GDM1 (cell line): ENCODE measurements around the gene KATNAL1.
"Not testable (repeated sequence)": the region's sequence is repeated elsewhere in the genome, so short reads cannot be mapped to it uniquely, and the experiment has no call there.

ENCODE experiments used
- DNase-seq: peaks from one replicate; lab custom pipeline; 2025; lab: John Stamatoyannopoulos, UW

The KATNAL1 gene

DNA sequence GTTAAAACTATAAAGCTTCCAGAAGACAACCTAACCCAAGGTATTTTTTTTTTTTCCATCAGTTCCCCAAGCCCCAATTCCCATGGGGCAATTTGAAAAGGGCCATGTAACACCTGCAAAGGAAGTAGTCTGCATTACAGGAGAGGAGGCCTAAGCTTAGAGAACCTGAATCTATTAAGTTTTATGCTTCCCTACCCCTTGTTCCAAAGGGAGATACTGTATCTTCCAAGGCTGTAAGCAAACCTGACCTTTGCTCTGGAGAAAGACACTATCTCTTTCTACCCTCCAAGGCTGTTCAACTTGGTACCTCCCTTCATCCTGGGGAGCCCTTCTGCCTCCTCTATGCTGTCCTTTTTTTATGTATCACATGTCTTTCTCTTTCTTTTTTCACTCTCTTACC lies 15.0 kb downstream of the KATNAL1 start:
- no peak for DNase-seq

DNA sequence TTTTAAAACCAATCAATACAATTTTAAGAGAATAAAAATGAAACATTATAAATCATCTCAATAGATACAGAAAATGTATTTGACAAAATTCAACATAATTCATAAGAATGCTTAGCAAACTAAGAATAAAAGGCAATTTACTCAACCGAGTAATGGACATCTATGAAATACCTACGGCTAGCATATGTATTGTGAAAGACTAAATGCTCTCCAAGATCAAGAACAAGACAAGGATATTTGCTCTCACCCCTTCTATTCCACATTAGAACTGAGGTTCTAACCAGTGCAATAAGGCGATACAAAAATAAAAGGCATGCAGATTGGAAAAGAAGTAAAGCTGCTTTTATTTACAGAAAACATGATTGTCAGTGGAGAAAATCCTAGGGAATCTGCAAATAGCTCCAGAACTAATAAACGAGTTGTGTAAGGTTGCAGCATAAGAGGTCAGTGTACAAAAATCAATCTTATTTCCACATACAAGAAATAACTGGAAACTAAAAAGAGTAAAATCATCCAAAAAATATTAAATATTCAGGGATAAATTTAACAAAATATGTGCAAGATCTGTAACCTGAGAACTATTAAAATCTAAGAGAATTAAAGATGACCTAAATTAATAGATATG lies 16.4 kb downstream of the KATNAL1 start:
- DNase-seq = no peak

DNA sequence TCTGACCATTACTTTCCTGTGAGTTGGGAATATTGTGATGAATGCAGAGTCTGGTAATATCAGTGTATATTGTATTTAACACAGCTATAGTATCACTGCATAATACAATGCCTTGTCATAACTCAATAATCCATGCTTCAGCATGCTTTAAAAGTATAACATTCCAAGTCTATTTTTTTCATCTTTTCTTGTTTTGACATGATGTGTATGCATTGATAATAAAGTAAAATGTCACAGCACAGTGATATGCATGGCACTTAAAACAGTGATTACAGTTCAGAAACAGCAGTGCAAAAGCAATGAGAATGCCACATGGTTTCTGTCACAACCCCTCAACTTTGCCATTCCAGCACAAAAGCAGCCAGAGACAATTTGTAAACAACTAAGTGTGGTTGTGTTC lies 17.8 kb downstream of the KATNAL1 start:
- DNase-seq = no peak

DNA sequence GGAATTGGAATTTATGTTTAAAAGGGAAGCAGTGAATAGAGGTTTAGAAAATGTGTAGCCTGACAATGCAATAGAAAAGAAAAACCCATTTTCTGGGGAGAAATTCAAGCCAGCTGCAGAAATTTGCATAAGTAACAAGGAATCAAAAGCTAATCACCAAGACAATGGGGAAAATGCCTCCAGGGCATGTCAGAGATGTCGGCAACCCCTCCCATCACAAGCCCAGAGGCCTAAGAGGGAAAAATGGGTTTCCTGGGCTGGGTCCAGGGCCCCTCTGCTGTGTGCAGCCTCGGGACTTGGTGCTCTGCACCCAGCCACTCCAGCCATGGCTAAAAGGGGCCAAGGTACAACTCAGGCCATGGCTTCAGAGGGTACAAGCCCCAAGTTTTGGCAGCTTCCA lies 21.3 kb downstream of the KATNAL1 start:
- not testable (repeated sequence) for DNase-seq

DNA sequence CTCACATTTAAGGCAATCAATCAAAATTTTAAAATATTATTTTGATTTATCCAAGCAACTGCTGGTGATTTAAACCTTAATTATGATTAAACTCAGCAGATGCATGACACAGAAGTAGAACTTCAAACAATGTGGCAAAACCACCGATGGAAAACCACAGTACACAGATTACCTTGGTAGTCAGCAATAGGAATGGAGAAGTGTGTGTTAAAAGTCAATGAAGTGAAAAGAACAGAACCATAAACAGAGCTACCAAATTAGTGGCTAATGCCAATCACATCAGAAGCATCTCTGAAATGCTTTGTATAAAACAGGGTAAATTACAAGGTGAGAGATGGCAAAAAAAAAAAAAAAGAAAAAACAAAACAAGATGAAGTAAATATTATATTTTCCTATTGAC lies 31.2 kb downstream of the KATNAL1 start:
- no peak for DNase-seq

DNA sequence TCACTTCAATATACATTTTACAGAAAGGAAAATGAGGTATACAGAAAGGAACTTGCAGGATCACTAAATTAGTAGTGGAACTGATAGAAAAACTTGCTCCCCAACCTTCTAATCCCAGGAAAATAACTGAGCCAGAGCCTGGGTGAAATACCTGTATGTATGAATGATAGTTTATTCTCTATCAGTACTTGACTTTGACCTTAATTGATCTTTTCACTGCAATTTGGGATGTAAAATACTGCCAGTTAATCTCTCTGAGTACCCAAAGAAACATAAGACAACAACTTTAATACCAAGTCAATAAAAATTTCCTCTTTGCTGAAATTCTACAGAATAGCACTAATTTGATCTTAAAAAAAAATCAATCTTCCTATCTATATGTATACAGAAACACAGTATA lies 33.3 kb downstream of the KATNAL1 start:
- no peak for DNase-seq

DNA sequence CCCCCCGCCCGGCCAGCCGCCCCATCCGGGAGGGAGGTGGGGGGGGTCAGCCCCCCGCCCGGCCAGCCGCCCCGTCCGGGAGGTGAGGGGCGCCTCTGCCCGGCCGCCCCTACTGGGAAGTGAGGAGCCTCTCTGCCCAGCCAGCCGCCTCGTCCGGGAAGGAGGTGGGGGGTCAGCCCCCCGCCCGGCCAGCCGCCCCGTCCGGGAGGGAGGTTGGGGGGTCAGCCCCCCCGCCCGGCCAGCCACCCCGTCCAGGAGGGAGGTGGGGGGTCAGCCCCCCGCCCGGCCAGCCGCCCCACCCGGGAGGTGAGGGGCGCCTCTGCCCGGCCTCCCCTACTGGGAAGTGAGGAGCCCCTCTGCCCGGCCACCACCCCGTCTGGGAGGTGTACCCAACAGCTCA lies 37.3 kb downstream of the KATNAL1 start:
- not testable (repeated sequence) for DNase-seq

DNA sequence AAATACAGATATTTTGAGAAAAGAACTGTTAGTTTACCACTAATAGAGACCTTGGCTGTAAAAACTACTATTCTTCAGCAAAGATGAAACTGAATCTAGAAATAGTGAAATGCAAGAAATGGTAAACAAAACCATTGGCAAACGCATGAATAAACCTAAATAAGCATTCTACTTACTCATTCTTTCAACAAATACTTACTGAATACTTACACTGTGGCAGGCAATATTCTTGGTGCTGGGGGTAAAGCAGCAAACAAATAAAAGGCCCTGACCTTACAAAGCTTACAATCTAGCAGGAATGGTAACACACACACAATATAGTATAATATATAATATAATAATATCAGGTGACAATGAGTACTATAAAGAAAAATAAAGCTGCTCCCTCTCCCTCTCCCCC lies 38.7 kb downstream of the KATNAL1 start:
- DNase-seq = no peak

DNA sequence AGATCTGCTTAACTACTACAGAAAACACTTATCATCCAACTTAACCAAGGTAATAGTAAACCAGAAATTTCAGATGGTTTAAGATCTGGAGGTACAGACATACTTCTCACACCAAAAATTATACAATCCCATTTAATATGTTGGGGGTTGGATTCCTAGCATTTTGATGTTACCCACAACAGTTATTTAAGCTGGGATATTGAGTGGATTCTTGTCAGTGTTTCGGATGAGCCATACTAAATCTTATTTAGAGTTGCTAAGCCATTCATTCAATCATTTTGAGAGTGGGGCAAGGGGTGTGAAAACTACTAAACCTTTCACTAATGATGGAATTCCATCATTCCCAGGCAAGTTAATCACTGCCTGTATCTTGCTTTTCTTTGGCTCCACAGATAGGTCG lies 40.6 kb downstream of the KATNAL1 start:
- DNase-seq = no peak

DNA sequence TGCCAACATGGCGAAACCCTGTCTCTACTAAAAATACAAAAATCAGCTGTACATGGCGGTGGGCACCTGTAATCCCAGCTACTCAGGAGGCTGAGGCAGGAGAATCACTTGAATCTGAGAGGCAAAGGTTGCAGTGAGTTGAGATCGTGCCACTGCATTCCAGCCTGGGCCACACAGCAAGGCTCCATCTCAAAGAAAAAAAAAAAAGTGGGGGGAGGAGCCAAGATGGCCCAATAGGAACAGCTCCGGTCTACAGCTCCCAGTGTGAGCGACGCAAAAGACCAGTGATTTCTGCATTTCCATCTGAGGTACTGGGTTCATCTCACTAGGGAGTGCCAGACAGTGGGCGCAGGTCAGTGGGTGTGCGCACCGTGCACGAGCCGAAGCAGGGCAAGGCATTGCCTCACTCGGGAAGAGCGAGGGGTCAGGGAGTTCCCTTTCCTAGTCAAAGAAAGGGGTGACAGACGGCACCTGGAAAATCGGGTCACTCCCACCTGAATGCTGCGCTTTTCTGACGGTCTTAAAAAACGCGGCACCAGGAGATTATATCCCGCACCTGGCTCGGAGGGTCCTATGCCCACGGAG lies 48.1 kb downstream of the KATNAL1 start:
- not testable (repeated sequence) for DNase-seq

DNA sequence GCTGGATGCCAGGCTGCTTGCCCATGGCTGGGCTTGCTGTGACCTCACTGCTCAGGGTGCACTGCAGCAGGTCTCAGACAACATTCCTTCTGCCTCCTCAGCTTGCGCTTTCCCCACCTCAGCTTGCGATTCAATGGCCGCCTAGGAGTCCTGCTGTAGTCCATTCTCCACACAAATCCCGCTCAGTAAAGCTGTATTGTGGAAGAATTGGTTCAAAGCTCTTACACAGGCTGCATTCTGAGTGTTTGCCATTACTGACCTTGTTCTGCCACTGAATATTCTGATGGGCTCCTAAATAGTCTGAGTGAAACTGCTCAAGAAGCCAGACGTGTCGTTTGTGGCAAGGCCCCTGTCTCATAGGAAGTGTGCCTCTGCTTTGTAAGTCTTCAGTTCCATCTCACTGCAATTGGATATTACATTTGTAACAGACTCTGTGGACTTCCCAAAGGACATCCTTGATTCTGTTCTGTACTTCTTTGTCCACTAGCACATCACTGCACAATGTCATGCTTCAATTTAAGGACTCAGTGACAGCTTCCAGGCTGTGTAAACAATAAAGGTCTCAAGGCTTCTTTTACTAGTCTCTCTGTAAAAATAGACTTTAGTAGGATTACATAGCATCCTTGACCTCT lies 49.8 kb downstream of the KATNAL1 start:
- DNase-seq = no peak

DNA sequence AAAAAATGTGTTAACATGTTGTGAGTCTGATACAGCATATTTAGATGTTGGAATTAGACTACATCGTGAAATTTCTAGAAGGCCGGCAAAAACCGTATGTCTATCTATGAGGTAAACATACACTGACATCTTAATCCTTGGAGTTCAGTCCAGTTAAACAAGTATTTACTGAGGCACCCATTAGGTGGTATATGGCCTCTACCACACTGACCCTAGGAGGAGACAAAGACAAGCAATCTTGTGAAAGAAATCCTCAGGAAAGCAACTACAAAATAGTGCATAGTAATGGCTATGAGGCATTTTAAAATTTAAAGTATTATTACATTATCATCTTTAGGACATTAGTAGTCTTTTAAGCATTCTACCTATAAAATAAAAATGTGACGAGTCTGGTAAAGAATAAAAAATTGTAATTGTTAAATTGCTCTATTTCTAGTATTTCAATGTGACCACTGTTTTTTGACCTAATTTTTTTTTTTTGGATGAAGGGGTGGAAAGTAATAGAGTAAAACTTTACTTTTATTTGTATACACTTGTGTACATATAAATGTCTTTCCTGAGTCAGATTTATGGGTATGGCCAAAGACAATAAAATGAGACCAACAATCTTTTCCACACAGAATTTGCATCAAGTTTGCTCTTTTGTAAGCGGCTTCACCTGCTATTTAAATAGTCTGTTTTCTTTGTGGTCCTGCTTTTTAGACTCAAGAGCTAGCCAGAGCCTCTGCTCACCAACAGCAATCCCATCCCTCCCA lies 50.5 kb downstream of the KATNAL1 start:
- DNase-seq = no peak

DNA sequence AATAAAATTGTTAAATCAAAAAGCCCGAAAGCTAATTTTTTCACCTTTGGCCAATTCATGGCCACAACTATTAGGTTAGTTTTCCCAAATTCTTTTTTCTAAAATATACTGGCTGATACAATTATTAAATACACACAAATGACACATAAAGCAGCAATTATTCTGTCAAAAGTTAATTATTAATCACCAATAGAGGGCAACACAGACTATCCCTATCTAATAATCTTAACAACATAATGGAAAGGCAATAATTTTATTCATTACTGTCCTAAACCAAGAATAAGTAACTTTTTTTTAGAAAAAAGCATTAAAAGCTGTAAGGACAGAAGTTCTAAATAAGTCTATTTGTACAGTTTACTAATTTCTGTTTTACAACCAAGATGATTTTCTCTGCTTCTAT lies 51.7 kb downstream of the KATNAL1 start:
- no peak for DNase-seq

DNA sequence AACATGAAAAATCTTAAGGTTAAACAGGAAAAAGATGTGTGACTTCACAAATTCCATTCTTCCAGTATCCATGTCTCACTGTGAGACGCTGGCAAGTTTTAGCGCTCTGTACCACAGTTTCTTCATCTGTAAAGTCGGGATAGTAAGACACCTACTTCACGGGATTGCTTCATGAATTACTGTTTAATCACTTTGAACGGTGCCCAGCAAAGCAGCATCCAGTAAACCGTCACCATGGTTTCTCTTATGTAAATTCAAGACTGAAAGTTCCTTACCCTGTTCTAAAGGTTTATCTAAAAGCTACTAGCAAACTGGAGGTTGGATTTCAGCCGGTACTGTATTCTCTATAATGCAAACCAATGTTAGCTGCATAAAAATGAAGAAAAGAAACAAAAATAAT lies 53.5 kb downstream of the KATNAL1 start:
- no peak for DNase-seq

DNA sequence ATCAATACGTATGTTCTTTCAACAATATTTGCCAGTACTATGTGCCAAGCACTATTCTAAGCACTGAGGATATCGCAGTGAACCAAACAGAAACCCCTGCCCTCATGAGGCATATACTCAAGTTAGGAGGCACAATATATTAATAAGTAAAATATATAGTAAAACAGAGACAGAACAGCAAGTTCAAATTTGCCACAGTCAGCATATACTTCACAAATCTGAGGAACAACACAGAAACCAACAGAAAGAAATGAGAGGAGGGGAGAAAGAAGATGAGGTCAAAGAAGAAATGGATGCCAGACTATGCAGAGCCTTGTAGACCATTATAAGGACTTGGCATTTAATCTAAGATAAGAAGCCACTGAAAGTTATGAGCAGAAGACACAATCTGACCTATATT lies 59.9 kb downstream of the KATNAL1 start:
- DNase-seq = no peak

DNA sequence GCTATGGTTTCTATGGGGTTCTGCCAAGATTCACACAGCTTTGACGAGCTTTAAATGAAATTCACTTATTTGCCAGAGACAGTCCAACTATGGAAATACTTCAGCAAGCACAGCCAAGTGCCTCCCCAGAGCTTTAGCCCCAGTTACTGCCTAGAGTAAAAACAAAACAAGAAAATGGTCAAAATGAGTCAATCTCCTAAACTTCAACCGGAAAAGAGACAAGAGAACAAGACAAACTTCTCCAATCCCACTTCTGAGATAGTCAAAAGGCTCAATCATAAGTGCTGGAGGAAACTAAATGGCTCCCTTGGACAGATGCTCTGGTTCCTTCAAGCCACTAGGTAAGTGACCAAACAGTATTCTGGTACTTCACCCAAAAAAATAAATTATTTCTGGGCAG lies 65.8 kb downstream of the KATNAL1 start:
- no peak for DNase-seq

DNA sequence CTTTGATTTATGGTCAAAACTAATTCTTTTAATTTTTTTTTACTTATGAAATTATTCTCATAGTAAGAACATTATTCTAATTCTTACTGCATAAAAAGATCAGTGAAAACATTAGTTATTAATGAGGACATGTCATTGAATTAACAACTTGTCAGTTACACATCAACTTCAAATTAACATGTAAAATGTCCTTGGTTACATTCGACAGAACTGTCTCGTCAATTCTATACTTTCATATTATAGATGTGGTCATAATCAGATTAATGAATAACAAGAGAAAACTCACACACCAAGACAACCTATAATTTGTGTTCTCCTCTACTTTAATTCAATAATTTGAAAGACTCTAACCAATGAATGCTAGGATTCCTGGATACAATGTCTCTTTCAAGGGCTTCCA lies 66.7 kb downstream of the KATNAL1 start:
- DNase-seq = no peak

DNA sequence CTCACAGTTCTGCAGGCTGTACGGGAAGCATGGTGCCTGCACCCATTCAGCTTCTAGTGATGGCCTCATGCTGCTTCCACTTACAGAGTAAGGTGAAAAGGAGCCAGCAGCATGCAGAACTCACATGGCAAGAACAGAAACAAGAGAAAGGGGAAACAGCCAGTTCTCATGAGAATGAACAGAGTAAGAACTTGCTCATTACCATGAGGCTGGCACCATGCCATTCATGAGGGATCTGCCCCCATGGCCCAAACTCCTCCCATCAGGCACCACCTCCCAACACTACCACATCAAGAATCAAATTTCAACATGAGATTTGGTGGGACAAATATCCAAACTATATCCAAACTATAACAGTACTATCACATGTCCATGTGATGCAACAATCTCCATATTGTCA lies 72.1 kb downstream of the KATNAL1 start:
- DNase-seq = no peak

DNA sequence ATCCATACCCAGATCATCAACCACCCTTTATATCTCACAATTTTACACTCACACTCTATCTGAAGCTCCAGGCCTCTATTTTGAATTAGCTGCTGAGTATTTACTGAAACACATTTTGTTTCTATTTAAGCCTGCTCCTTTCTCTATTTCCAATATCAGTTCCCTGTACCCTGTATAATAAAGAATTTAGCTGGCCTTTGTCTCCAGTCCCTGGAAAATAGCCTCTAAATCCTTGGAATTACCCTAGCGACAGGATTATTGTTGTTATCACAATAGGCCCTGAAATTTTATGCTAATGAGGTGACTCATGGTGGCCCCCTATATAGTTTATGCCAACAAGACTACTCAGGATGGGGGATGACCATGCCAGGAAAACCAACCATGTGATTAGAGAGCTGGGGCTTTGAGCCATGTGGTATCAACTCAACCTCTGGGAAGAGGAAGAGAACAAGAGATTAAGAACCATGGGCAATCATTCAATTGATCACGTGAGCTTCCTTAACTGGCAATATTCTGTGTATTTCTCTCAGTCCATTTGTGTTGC lies 72.7 kb downstream of the KATNAL1 start:
- no peak for DNase-seq

DNA sequence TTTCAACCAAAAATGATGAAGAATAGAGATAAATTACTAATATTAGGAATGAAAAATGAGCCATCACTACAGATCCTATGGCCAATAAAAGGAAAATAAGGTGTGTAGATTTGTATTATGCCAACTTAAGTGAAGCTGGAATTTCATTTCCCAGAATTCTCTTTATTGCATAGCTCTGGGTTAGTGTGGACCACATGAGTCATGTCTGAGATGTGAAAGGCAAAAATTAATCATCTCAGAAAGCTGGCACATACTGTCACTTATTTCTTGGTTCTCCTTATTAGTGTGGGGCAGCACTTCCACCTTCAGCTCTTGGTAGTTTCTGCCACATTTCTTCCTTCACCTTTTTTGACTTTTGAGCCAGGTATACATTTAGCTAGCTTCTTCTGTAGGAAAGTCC lies 82.6 kb downstream of the KATNAL1 start:
- no peak for DNase-seq

DNA sequence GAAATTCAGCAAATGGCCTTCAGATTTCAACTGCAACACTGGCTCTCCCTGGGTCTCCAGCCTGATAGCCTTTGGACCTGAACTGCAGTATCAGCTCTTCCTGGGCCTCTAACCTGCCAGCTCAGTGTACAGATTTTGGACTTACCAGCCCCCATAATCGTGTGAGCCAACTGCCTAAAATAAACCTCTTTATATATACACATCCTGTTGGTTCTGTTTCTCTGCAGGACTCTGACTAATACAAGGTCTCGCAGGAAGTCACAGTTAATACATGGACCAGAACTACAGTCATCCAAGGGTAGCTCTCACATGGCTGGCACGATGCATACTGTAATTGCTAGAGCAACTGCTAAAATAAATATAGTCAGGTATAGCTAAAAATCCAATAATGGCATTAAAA lies 85.1 kb downstream of the KATNAL1 start:
- DNase-seq = no peak

DNA sequence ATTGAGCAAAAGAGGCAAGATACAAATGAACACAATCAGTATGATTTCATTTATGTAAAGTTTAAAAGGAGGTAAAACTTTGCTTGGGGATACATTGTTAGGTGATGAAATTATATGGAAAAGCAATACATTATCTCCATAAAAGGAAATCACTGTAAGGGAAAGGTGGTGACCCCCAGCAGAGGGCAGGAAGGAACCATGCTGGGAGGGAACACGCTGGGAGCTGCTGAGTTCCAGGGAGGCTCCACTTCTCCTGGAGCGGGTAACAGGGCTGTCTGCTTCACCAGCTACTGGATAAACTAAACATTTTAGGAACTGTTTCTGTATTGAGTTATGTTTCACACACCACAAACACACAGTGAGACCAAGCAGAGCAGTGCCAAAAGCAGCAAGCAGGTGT lies 91.2 kb downstream of the KATNAL1 start:
- DNase-seq = no peak

DNA sequence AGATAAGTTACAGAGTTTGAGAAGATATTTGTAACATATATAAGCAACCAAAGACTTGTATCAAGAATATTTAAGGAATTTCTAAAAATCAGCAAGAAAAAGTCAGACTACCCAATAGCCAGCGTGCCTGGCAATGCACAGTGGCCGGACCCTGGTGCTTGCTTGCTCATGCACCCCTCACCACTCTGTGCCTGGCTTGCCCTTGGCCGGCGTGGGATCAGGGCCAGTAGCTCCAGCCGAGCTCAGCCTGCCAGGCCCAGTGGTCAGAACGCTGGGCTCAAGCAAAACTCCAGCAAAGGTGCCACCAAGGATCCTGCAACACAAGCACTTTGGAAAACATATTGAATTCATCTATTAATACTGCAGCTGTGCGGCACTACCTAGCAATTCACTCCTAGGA lies 95.1 kb downstream of the KATNAL1 start:
- DNase-seq = no peak
